HG02571 (cell line): ENCODE data around the gene CFHR2.

ENCODE experiments used
- ATAC-seq: cut with Tn5 transposase; IDR thresholded peaks from one replicate; pipeline ENCODE4 v1.9.1; 2021; ENCODE audit warnings: mild to moderate bottlenecking, moderate library complexity; ENCODE audit not compliant: unreplicated experiment

Gene CFHR2

GRCh38 chr1:196997423-196997822 is 53.9 kb downstream of the CFHR2 start:
- no peak for ATAC-seq

GRCh38 chr1:197001828-197002227 is 58.3 kb downstream of the CFHR2 start:
- no peak for ATAC-seq

GRCh38 chr1:197003132-197003531 is 59.6 kb downstream of the CFHR2 start:
- no peak for ATAC-seq

GRCh38 chr1:197008861-197009260 is 65.3 kb downstream of the CFHR2 start:
- ATAC-seq = no peak
